NT2/D1 (cell line): Measurements from ENCODE around the gene TMEM97.

Experiments
- DNase-seq: peaks from one replicate; pipeline ENCODE4 v3.0.0-alpha.2; 2011; ENCODE audit warnings: low read depth, low spot score
- H3K27me3 ChIP-seq: 2 replicates; pipeline ENCODE4 v1.6.0; 2011; ENCODE audit warnings: mild to moderate bottlenecking; ENCODE audit not compliant: insufficient read length, insufficient read depth
- H3K36me3 ChIP-seq: 2 replicates; pipeline ENCODE4 v1.6.1; 2011; ENCODE audit warnings: mild to moderate bottlenecking, low read length, mixed read lengths; ENCODE audit not compliant: insufficient read depth, insufficient read length
- H3K4me1 ChIP-seq: 2 replicates; pipeline ENCODE4 v1.5.1; 2011; ENCODE audit not compliant: insufficient read depth, insufficient read length
- H3K4me3 ChIP-seq: 2 replicates; pipeline ENCODE4 v1.5.1; 2011; ENCODE audit warnings: low read depth; ENCODE audit not compliant: insufficient read length
- H3K9ac ChIP-seq: 2 replicates; pipeline ENCODE4 v1.6.0; 2011; ENCODE audit warnings: low read depth; ENCODE audit not compliant: insufficient read length
- H3K9me3 ChIP-seq: 2 replicates; pipeline ENCODE4 v1.5.1; 2011; ENCODE audit warnings: mild to moderate bottlenecking, low read length; ENCODE audit not compliant: insufficient read depth
- SUZ12 ChIP-seq: IDR thresholded peaks from 2 replicates; pipeline ENCODE4 v1.6.1; 2011; ENCODE audit not compliant: insufficient read length, insufficient read depth; ENCODE audit errors: extremely low read depth
- YY1 ChIP-seq: IDR thresholded peaks from 2 replicates; pipeline ENCODE4 v1.6.1; 2011; ENCODE audit not compliant: insufficient read length, insufficient read depth
- ZNF274 ChIP-seq: IDR thresholded peaks from 2 replicates; pipeline ENCODE4 v1.6.1; 2011; ENCODE audit warnings: mild to moderate bottlenecking, low read depth, low read length

TMEM97 gene

DNA sequence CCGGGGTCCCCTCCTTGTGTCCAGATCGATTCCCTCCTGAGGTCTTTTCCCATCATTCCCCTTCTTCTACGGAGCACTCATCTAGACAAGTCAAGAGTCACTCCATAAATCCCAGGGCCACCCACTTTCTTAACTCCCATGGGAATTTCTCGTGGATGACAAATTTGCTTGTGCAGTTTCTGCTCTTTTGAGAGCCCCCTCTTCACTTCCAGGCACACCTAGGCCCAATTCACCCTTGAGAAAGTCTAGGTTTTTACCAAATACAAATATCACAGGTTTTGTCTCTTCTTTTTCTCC, 38.8 kb downstream of the TMEM97 start:
- peak overlapping the region; percentile 93 for H3K4me3 ChIP-seq
- peak overlapping the region; percentile 97 for H3K9ac ChIP-seq
- H3K36me3 ChIP-seq: peaks cover 71% of the 10 kb centered on the region
- H3K27me3 ChIP-seq: no peaks in the 10 kb centered on the region
- no peak for DNase-seq
- no peaks in the 10 kb centered on the region for H3K9me3 ChIP-seq
- H3K4me1 ChIP-seq: no peaks in the 10 kb centered on the region
- TF ChIP-seq YY1 (no peak), SUZ12 (no peak), ZNF274 (no peak)

DNA sequence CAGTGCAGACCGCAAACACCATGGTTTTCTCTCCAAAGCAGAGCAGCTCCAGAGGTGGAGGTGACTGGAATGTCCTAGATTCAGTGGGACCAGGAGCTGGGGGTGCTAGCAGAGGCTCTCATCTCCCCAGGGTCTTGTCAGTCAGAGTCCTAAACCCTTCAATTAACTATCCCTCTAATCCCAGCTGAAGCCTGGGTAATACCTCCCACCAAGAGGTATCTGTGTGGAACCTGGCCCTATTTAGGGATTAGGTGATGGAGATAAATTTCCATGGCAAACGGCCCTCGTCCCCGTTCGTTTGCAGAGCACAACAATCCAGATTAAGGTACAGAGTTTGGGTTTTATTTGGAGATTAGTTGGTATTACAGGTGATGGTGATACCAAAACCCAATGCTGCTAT, 44.2 kb downstream of the TMEM97 start:
- DNase-seq: no peak
- no peak overlapping the region for H3K9ac ChIP-seq
- H3K4me3 ChIP-seq: no peak overlapping the region
- no peaks in the 10 kb centered on the region for H3K27me3 ChIP-seq
- H3K4me1 ChIP-seq: no peaks in the 10 kb centered on the region
- TF ChIP-seq ZNF274 (no peak), SUZ12 (no peak), YY1 (no peak)
- no peaks in the 10 kb centered on the region for H3K9me3 ChIP-seq
- H3K36me3 ChIP-seq: peaks cover 73% of the 10 kb centered on the region

DNA sequence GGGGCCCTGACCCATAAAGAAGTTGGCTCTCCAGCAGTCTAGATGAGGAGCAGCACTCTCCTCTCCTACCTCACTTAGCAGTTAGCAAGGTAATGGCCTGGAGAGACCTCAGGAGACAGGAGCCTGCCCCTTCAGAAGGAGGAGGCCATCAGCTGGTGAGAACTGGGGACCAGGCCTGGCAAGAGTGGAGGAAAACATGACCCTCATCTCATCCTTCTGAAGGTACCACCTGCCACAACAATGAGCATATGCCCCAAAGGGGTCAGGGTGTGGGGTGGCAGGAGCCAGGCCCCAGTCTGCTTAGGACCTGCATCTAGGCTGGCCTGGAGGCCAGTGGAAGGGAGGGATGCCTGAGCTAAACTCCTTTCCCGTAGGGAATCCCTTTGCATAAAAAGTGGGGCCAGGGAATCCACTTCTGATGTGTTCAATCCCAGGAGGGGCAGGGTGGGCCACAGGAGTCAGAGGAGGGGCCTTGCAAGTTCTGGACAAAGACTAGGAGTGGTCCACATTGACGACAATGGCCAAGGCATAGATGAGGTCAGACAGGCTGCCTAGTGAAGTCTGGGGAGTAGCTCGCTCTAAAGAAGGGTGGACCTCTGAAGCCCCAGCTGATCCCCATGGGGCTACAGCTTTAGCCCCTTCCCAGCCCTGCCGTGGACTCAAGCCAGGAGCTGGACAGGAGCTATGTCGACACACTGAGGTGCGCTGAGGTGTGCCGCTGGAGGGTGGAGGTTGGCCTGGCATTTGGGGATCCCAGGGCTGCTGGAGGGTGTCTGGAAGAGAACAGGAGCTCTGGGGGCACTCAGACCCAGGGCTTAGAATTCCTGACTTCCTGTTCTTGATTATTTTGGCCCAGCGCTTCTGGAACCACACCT, 45.0 kb downstream of the TMEM97 start:
- no peak overlapping the region for H3K9ac ChIP-seq
- no peaks in the 10 kb centered on the region for H3K9me3 ChIP-seq
- H3K27me3 ChIP-seq: no peaks in the 10 kb centered on the region
- DNase-seq: no peak
- peaks cover 64% of the 10 kb centered on the region for H3K36me3 ChIP-seq
- H3K4me3 ChIP-seq: no peak overlapping the region
- TF ChIP-seq SUZ12 (no peak), ZNF274 (no peak), YY1 (no peak)
- H3K4me1 ChIP-seq: no peaks in the 10 kb centered on the region

DNA sequence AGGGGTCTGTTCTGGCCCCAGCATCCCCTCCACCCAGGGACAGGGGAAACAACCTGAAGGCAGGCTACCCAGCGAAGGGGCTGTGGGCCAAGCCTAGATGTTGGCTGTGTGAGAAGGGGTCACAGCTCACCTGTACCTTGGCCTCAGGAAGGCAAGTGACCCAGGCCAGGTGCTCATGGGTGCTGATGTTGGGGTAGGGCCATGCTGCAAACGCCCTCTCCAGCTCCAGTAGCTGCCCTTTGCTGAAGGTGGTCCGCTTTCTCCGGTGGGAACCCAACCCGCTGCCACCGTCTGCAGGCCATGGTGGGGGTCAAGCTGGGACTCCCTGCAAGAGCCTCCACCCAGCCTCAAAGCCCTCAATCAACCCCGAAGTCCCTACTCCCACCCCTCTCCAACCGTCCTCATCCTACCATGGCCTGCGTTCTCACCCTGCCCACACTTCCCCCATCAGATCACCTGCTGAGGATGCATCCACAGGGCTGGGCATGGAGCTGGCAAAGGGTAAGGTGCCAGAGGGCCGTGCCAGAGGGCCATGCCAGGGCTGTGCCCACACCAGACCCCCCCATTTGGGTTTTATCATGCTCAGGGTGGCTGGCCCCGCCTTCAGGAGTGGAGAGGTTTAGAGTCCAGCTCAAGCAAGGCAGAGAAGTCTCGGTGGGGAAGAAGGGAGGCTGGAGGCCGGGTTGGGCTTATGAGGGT, 45.8 kb downstream of the TMEM97 start, which contains the start of gene SEBOX:
Gene SEBOX, minus strand, starts transcription at position 535 of the 699 bp plus-strand sequence. Its CDS starts 48 bp downstream, at position 487.
- TF ChIP-seq SUZ12: no peak
- no peak for TF ChIP-seq YY1
- TF ChIP-seq ZNF274: no peak
- Histone ChIP-seq H3K9ac (no peak within 1 kb of the TSS), H3K4me1 (peaks cover 6% of the 10 kb centered on the region), H3K9me3 (no peaks in the 10 kb centered on the region), H3K27me3 (no peaks in the 10 kb centered on the region), H3K36me3 (peaks cover 62% of the 10 kb centered on the region), H3K4me3 (no peak within 1 kb of the TSS)
- DNase-seq: no peak

DNA sequence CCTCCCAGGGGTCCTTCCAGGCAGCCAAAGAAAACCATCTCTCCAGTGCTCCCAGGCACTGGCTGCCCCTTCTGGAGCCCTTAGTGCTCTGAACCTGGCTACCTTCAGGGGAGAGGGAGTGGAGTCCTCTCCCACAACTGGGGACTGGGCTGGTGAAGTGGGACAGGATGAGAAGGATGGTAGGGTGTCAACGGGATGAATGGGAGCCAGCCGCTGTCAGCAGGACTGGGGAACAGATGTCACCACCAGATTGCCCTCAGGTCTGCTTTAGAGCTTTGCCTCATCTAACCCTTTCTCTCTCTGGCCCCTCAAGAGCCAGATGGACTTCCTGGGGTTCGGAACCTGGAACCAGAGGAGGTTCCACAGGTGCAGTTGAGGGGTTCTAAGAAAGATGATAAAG, 46.5 kb downstream of the TMEM97 start:
- Histone ChIP-seq H3K27me3 (no peaks in the 10 kb centered on the region), H3K9me3 (no peaks in the 10 kb centered on the region), H3K36me3 (peaks cover 57% of the 10 kb centered on the region), H3K4me1 (peaks cover 10% of the 10 kb centered on the region), H3K9ac (no peak overlapping the region), H3K4me3 (no peak overlapping the region)
- no peak for TF ChIP-seq ZNF274
- no peak for TF ChIP-seq YY1
- TF ChIP-seq SUZ12: no peak
- no peak for DNase-seq

DNA sequence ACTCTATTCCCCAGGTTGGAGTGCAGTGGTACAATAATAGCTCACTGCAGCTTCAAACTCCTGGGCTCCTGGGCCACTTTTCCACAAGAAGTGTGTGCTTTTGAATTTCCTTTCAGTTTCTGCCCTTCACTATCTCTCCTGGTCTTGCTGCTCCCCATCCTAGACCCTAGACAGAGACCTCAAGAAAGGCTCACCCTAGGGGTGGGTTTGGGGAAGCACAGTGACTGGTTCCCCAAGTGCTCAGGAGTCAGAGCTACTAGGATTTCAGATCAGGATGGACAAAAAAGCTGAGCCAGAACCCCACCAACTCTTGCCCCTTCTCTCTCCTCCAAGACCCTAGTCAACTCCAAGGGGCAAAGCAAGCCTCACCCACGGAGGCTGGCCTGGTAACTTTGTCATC, 47.6 kb downstream of the TMEM97 start:
- no peaks in the 10 kb centered on the region for H3K9me3 ChIP-seq
- DNase-seq: no peak
- H3K4me3 ChIP-seq: no peak overlapping the region
- peaks cover under 1% of the 10 kb centered on the region for H3K27me3 ChIP-seq
- peaks cover 45% of the 10 kb centered on the region for H3K36me3 ChIP-seq
- peaks cover 13% of the 10 kb centered on the region for H3K4me1 ChIP-seq
- H3K9ac ChIP-seq: no peak overlapping the region
- TF ChIP-seq ZNF274 (no peak), YY1 (no peak), SUZ12 (no peak)

DNA sequence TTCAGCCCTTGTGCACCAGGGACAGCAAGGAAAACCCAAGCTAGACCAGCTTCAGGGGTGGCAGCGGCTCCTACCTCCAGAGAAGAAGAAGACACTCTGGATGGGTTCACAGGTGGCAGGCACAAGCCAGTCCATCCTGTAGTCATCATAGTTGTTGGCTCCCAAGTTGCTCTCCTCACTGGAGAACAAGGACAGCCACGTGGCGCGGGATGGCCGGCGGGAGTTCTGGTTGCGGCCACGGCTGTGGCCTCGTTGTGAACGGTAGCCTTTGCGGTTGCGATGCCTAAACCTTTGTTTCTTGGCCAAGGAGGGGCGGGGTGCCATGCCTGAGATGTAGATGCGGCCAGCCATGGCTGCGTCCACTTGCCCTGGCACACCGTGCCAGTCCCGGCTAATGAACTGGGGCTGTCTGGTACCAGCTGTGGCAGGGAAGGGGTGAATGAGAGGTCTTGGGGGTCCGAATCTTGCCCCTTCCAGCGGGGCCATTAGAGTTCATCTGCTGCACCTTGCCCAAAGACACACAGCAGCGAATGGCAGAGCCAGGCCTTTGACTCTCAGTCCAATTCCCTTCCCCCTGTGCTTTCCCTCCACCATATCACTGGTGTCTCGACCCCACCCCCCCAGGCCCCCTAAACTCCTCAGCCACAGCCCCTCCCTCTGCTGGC, 48.8 kb downstream of the TMEM97 start:
- Histone ChIP-seq H3K4me3 (no peak overlapping the region), H3K4me1 (peaks cover 17% of the 10 kb centered on the region), H3K36me3 (peaks cover 35% of the 10 kb centered on the region), H3K9ac (no peak overlapping the region), H3K27me3 (peaks cover 12% of the 10 kb centered on the region), H3K9me3 (no peaks in the 10 kb centered on the region)
- TF ChIP-seq ZNF274: no peak
- no peak for DNase-seq
